GM20000 (cell line): ENCODE measurements around the gene KHDC1.
"Not testable (repeated sequence)": the region's sequence is repeated elsewhere in the genome, so short reads cannot be mapped to it uniquely, and the experiment has no call there.

ENCODE experiments used
- DNase-seq: peaks from one replicate; pipeline ENCODE4 v3.0.0; 2012; ENCODE audit warnings: low spot score
- TF ChIP-seq, protein P1 (sequence below): IDR thresholded peaks from 2 replicates; pipeline ENCODE4 v1.5.1; 2012; ENCODE audit warnings: mild to moderate bottlenecking, control low read depth; ENCODE audit errors: extremely low read depth, missing control alignments

KHDC1 gene

GRCh38 chr6:73194744-73195143 is 68.3 kb downstream of the KHDC1 start:
- DNase-seq, result no peak
- TF ChIP-seq, protein P1, sequence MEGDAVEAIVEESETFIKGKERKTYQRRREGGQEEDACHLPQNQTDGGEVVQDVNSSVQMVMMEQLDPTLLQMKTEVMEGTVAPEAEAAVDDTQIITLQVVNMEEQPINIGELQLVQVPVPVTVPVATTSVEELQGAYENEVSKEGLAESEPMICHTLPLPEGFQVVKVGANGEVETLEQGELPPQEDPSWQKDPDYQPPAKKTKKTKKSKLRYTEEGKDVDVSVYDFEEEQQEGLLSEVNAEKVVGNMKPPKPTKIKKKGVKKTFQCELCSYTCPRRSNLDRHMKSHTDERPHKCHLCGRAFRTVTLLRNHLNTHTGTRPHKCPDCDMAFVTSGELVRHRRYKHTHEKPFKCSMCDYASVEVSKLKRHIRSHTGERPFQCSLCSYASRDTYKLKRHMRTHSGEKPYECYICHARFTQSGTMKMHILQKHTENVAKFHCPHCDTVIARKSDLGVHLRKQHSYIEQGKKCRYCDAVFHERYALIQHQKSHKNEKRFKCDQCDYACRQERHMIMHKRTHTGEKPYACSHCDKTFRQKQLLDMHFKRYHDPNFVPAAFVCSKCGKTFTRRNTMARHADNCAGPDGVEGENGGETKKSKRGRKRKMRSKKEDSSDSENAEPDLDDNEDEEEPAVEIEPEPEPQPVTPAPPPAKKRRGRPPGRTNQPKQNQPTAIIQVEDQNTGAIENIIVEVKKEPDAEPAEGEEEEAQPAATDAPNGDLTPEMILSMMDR, result no peak

DNA sequence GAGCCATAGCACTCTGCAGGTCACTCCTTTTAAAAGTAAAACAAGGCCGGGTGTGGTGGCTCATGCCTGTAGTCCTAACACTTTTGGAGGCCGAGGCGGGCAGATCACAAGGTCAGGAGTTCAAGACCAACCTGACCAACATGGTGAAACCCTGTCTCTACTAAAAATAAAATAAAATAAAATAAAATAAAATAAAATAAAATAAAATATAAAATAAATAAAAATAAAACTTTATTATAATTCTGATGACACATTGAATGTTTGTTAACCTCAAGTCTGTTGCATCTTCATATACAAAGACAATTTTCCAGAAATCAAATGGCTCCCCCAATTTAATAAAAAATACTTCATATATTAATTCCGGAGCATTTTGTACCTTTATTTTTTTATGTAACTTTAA is 69.7 kb downstream of the KHDC1 start:
- not testable (repeated sequence) for DNase-seq
